OCI-LY3 (cell line): ENCODE data around the gene DNAJA4.

Experiments
- EZH2phosphoT487 ChIP-seq: fragments of 200-600 bp; shearing (Covaris generic); IDR thresholded peaks from 2 replicates; pipeline ENCODE4 v1.6.1; 2018; ENCODE audit warnings: antibody characterized with exemption, mixed run types, low read depth
- TF ChIP-seq, protein P1 (sequence below): fragments of 200-600, 300-600 bp; sonication (generic); IDR thresholded peaks from 2 replicates; pipeline ENCODE4 v1.5.1; 2014; ENCODE audit warnings: antibody characterized with exemption, low read length, low read depth

DNA sequence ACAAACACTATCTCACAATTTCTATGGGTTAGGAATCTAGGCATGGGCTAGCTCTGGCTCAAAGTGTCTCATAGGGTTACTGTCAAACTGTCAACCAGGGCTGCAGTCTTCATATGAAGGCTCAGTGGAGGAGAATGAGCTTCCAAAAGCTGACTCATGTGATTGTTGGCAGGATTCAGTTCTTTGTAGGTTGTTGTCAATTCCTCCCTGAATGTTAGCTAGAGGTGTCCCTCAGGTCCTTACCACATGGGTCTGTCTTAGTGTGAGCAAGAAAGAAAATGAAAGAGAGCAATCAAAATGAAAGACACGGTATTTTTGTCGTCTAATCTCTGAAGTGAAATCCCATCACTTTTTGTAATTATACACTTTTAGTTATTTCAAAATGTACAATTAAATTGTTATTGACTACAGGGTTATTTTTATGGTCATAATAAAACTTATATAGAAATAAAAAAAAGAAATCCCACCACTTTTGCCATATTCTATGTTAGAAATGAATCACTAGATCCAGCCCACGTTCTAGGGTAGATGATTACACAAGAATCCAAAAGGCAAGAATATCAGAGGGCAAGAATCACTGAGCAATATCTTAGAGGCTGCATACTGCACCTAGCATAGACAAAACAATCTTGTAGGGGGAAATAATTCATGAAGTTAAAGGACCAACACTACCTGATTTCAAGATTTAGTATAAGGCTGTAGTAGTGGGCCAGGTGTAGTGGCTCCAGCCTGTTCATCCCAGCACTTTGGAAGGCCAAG lies 38.4 kb upstream of the DNAJA4 start:
- TF ChIP-seq, protein P1, sequence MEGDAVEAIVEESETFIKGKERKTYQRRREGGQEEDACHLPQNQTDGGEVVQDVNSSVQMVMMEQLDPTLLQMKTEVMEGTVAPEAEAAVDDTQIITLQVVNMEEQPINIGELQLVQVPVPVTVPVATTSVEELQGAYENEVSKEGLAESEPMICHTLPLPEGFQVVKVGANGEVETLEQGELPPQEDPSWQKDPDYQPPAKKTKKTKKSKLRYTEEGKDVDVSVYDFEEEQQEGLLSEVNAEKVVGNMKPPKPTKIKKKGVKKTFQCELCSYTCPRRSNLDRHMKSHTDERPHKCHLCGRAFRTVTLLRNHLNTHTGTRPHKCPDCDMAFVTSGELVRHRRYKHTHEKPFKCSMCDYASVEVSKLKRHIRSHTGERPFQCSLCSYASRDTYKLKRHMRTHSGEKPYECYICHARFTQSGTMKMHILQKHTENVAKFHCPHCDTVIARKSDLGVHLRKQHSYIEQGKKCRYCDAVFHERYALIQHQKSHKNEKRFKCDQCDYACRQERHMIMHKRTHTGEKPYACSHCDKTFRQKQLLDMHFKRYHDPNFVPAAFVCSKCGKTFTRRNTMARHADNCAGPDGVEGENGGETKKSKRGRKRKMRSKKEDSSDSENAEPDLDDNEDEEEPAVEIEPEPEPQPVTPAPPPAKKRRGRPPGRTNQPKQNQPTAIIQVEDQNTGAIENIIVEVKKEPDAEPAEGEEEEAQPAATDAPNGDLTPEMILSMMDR, result no peak
- TF ChIP-seq EZH2phosphoT487, result no peak
